ENCODE measurements around the gene TPD52L1.

The TPD52L1 gene

GRCh38 chr6:125212377-125212776, 58.8 kb downstream of the TPD52L1 start:
- no peak for DNase-seq

DNA sequence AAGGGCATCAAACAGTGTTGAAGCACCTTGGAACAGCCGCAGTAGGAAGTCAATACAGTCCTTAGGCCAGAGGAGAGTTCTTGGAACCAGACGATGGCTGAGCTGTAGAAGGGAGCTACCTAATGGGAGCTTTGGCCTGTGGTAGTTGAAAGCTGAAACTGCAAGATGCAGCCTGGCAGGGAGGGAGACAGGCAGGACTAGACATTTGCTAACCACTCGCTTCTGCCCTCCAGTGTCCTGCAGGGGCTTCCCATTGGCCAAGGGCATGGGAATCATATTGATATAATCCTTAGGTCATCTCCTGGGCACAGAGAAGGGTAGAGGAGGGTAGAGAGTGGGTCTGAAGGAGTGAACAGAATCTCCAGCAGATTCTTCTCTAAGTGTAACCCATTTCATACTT, 60.4 kb downstream of the TPD52L1 start:
- no peak for DNase-seq

GRCh38 chr6:125215252-125215819, 61.8 kb downstream of the TPD52L1 start:
- no peak for DNase-seq

GRCh38 chr6:125216015-125216414, 62.4 kb downstream of the TPD52L1 start:
- DNase-seq, result no peak

DNA sequence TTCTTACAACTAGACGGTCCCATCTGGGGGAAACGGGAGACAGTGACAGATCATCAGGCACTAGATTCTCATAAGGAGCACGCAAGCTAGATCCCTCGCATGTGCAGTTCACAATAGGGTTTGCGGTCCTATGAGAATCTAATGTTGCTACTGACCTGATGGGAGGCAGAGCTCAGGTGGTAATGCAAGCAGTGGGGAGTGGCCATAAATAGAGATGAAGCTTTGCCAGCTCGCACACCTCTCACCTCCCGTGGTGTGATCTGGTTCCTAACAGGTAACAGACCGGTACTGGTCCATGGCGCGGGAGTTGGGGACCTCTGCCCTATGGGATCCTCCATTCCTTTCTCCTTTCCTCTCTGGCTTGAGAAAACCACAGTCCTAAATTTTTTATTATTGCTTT, 63.8 kb downstream of the TPD52L1 start:
- DNase-seq, result no peak

DNA sequence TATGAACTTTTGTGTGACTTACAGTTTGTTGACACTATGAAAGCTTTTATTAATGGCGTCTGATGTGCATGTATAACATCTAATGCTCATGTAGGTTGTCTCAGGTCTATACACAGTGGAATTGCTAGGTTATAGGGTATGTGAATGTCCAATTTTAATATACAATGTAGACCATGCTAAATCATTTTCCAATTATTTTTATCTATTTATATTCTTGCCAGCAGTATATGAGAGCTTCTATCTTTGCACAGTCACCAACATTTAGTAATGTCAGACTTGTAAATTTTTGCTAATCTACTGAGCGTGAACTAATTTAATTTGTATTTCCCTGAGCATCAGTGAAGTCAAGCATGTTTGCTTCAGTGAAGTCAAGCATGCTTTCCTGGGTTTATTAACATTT, 64.4 kb downstream of the TPD52L1 start:
- no peak for DNase-seq

DNA sequence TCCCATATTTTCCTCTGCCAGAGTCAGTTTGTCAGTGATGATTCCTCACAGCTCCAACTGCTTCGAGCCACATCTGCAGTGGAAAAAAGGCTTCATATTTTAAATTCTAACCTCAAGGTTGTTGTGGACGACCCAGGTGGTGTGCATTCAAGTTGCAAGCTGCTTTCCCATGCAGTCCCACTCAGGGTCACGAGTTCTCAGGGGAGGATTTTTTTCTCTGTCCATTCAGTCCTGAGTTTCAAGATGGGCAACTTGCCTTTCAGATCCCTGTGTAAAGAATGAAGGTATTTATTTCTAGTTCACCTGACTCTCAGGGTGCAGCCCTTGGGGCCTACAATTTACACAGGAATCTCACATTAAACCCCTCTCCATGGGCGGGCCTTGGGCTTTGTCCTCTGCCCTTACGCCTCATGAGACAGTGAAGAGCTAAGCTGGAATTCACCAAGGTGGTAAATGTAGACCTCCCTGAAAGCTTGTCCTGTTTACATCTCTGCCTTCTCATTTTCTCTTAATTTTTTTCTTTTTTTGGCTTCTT, 65.9 kb downstream of the TPD52L1 start:
- DNase-seq, result no peak

GRCh38 chr6:125220712-125221111, 67.1 kb downstream of the TPD52L1 start:
- no peak for DNase-seq

- DNase-seq, result no peak
These were observed 69.2 kb downstream of the TPD52L1 start for GRCh38 chr6:125222531-125223455.

GRCh38 chr6:125224231-125224861, 70.8 kb downstream of the TPD52L1 start:
- DNase-seq, result no peak

- no peak for DNase-seq
These were observed 73.7 kb downstream of the TPD52L1 start for GRCh38 chr6:125227244-125227643.

- DNase-seq, result no peak
These were observed 75.5 kb downstream of the TPD52L1 start for GRCh38 chr6:125228981-125229479.

DNA sequence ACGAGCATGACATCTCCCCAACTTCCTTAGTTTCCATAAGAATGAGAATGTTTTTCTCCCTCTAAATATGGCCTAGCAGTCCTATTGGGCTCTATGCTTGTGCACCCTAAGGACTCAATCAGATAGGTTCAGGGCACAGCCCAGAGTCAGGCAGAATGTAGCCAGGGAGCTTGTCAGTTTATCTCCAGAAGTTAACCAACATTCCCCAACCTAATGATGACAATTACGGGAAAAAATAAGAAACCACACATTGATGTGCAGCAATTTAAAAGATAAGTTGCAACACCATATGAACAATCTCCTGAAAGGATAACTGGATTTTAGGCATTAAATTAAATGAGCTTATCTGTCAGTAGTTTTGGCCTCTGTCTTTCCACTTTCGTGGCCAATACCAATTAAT, 77.1 kb downstream of the TPD52L1 start:
- no peak for DNase-seq

DNA sequence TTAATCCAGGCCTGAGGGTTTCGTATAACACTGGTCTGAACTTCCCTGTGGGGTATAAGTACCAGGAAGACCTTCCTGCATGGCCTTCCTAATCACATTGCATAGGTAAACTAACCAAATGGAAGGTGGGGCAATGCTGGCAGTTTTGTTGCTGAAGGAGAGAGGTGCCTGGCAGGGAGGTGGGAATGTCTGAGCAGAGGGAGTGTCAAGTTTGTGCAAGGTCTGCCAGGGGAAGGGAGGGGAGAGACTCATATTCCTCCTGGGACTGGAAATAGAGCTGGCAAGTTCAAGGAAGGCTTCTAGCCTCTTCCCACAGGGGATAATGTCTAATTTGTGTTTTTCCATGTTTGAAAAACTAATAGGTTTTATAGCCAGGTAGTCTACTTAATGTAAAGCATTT, 77.6 kb downstream of the TPD52L1 start:
- no peak for DNase-seq

DNA sequence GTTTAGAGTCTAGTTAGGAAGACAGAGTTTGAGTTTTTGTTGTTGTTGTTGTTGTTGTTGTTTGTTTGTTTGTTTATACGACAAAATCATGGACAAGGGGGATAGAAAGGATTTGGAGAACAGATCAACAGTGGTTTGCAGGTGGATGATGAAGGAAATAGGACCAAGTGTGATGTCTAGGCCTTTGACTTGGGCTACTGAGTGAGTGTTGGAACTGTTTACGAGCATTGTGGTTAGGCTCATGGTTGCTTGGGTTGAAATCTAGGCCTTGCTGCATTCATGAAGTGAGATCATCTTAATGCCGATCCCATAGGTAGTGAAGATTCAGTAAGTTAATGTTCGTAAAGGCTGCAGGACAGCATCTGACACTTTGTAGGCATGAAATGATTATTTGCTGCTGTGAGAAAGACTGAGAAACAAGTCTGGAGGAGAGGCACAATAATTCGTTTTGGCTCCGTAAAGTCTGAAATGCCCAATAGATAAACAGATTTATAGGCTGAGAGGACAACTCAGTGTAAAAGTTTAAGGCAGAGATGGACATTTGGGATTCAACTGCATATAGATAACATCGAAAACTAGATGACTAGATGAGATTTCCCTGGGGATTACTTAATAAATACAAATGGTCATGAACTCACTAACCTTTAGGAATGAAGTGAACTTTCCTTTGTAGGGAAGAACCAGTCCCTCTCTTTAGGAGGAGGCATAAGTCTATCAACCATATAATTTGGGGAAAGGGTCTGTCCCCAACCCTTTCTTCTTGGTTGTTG, 78.2 kb downstream of the TPD52L1 start:
- DNase-seq, result no peak

DNA sequence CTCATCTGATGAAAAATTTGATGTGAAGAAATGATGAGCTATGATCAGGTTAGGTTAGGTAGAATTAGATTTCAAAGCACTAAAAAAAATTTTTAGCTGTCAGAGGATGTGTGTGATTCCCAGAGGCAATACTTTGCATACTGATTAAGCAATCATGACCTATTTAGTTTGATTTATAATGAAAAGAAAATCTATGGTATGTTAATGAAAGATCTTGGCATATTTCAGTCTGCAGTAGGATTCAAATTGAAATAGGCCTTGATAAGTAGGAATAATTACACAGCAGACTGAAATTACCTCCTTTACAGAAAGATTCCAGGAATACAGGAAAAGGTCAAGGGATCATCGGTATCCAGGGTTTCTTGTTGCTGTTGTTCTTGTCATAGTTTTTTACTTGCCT, 78.9 kb downstream of the TPD52L1 start:
- DNase-seq, result no peak

- DNase-seq, result no peak
These were observed 79.6 kb downstream of the TPD52L1 start for GRCh38 chr6:125233202-125233601.

GRCh38 chr6:125236536-125237327, 83.2 kb downstream of the TPD52L1 start:
- no peak for DNase-seq

DNA sequence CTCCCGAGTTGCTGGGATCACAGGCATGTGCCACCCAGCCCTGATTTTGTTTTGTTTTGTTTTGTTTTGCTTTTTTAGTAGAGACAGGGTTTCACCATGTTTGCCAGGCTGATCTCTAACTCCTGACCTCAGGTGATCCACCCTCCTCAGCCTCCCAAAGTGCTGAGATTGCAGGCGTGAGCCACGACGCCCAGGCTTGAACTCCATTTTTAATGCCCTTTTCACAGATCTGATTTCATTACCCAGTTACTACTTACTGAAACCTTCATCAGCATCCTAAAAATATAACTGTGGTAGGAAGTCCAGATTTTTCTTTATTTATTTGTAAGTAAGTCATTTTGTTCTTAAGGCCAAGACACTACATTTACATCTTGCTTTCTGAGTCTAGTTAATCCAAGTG, 84.2 kb downstream of the TPD52L1 start:
- no peak for DNase-seq

DNA sequence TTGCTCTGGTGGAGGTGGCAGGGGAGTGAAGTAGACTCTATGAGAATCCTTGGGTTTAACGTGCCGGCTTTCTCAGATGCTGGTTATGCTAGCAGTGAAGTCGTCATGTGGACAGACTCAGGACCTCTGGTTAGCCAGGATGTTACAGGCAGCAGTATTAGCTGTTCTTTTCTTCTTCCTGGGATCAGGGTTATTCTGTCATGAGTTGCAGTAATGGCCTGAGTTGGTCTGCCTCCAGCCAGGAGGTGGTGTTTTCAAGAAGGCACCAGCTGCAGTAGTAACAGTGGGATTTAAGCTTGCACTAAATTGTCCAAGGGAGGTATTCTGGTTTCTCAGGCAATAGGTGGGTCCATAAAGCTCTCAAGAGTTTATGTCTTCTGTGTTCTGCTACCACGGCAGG, 91.5 kb downstream of the TPD52L1 start:
- DNase-seq, result no peak

- DNase-seq, result no peak
These were observed 92.1 kb downstream of the TPD52L1 start for GRCh38 chr6:125245523-125246264.
